LoVo (cell line): ENCODE data around the gene RAC3.

Source experiments
- DNase-seq: peaks from one replicate; pipeline ENCODE4 v3.0.0-alpha.2; 2016; ENCODE audit warnings: low spot score

The RAC3 gene

GRCh38 chr17:82031303-82031884 is at the start of gene RAC3:
Gene RAC3, plus strand, starts transcription at chr17:82031678. Its CDS starts 84 bp downstream, at chr17:82031762.
- DNase-seq = no peak

- DNase-seq = no peak
Measured at GRCh38 chr17:81983011-81983638, 48.4 kb upstream of the RAC3 start.

- no peak for DNase-seq
Measured at GRCh38 chr17:81983639-81984373, 47.7 kb upstream of the RAC3 start.

- no peak for DNase-seq
Measured at GRCh38 chr17:81984773-81985410, 46.6 kb upstream of the RAC3 start.

GRCh38 chr17:81986606-81987005 is 44.9 kb upstream of the RAC3 start:
- DNase-seq = no peak

- no peak for DNase-seq
Measured at GRCh38 chr17:81987161-81987770, 44.2 kb upstream of the RAC3 start.

- DNase-seq = no peak
Measured at GRCh38 chr17:81990836-81991683, 40.4 kb upstream of the RAC3 start.

- DNase-seq = peak; percentile 5
Measured at GRCh38 chr17:81991684-81992305, 39.7 kb upstream of the RAC3 start.

- DNase-seq = no peak
Measured at GRCh38 chr17:81992306-81993102, 39.0 kb upstream of the RAC3 start.

- DNase-seq = no peak
Measured at GRCh38 chr17:81993729-81994592, 37.5 kb upstream of the RAC3 start.

- DNase-seq = no peak
Measured at GRCh38 chr17:81994593-81995462, 36.6 kb upstream of the RAC3 start.

GRCh38 chr17:81995463-81996231 is 35.8 kb upstream of the RAC3 start:
- DNase-seq = no peak

GRCh38 chr17:81996232-81996756 is 35.2 kb upstream of the RAC3 start:
- DNase-seq = no peak

GRCh38 chr17:81996757-81997441 is 34.6 kb upstream of the RAC3 start:
- no peak for DNase-seq

- DNase-seq = no peak
Measured at GRCh38 chr17:81998212-81998611, 33.3 kb upstream of the RAC3 start.

GRCh38 chr17:81998691-81999438 is 32.6 kb upstream of the RAC3 start:
- DNase-seq = no peak
